ENCODE results near the gene FIGNL2.
A peak's percentile ranks its signal among the peaks of the same experiment; 100 is the strongest.
"Not testable (repeated sequence)": the region's sequence is repeated elsewhere in the genome, so short reads cannot be mapped to it uniquely, and the experiment has no call there.

Gene FIGNL2

GRCh38 chr12:51814311-51815088, 34.0 kb downstream of the FIGNL2 start:
- peak; percentile 76 for DNase-seq

GRCh38 chr12:51813931-51814310, 34.6 kb downstream of the FIGNL2 start:
- no peak for DNase-seq

- no peak for DNase-seq
Observed at GRCh38 chr12:51812871-51813270, 35.6 kb downstream of the FIGNL2 start.

- DNase-seq: no peak
Observed at GRCh38 chr12:51811203-51812202, 37.0 kb downstream of the FIGNL2 start.

- no peak for DNase-seq
Observed at GRCh38 chr12:51809193-51809592, 39.3 kb downstream of the FIGNL2 start.

GRCh38 chr12:51806896-51807295, 41.6 kb downstream of the FIGNL2 start:
- no peak for DNase-seq

GRCh38 chr12:51801027-51801426, 47.5 kb downstream of the FIGNL2 start:
- DNase-seq: no peak

- DNase-seq: no peak
Observed at GRCh38 chr12:51798501-51798900, 50.0 kb downstream of the FIGNL2 start.

GRCh38 chr12:51798051-51798450, 50.5 kb downstream of the FIGNL2 start:
- not testable (repeated sequence) for DNase-seq

- DNase-seq: no peak
Observed at GRCh38 chr12:51797301-51797700, 51.2 kb downstream of the FIGNL2 start.

GRCh38 chr12:51793201-51793600, 55.3 kb downstream of the FIGNL2 start:
- DNase-seq: no peak

GRCh38 chr12:51792417-51792816, 56.1 kb downstream of the FIGNL2 start:
- DNase-seq: no peak

- DNase-seq: no peak
Observed at GRCh38 chr12:51788876-51789275, 59.6 kb downstream of the FIGNL2 start.

- DNase-seq: no peak
Observed at GRCh38 chr12:51785906-51786305, 62.6 kb downstream of the FIGNL2 start.

- no peak for DNase-seq
Observed at GRCh38 chr12:51784688-51785087, 63.8 kb downstream of the FIGNL2 start.

GRCh38 chr12:51779876-51780275, 68.6 kb downstream of the FIGNL2 start:
- DNase-seq: no peak

GRCh38 chr12:51777973-51778372, 70.5 kb downstream of the FIGNL2 start:
- no peak for DNase-seq

- DNase-seq: no peak
Observed at GRCh38 chr12:51777457-51777856, 71.1 kb downstream of the FIGNL2 start.

- no peak for DNase-seq
Observed at GRCh38 chr12:51774933-51775332, 73.6 kb downstream of the FIGNL2 start.

- no peak for DNase-seq
Observed at GRCh38 chr12:51773145-51773869, 75.2 kb downstream of the FIGNL2 start.

- DNase-seq: no peak
Observed at GRCh38 chr12:51771008-51771407, 77.5 kb downstream of the FIGNL2 start.
